Activated CD4-positive, alpha-beta T cell treated with anti-CD3 and anti-CD28 coated beads for 1 hour (primary cell): Measurements from ENCODE around the gene REV1.
"Not testable (repeated sequence)": the region's sequence is repeated elsewhere in the genome, so short reads cannot be mapped to it uniquely, and the experiment has no call there.

Experiments
- DNase-seq: peaks from one replicate; pipeline ENCODE4 v3.0.0-alpha.2; 2020

REV1 gene

GRCh38 chr2:99485824-99486223, 4.0 kb downstream of the REV1 start:
- DNase-seq: no peak

- no peak for DNase-seq
These were observed 4.4 kb downstream of the REV1 start for GRCh38 chr2:99485411-99485810.

DNA sequence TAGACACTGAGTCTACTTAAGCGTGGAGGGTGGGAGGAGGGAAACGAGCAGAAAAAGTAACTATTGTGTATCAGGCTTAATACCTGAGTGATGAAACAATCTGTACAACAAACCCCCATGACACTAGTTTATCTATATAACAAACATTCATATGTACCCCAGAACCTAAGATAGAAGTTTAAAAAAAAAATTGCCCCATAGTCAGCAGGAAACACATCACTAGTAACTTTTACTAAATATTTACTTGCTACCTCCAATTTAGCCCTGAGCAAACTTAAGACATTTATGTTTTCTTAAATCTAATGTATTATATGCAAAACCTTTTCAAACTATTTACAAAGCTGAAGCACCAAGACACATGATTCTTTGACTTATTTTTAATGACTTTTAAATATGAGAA, 5.6 kb downstream of the REV1 start:
- DNase-seq: no peak

DNA sequence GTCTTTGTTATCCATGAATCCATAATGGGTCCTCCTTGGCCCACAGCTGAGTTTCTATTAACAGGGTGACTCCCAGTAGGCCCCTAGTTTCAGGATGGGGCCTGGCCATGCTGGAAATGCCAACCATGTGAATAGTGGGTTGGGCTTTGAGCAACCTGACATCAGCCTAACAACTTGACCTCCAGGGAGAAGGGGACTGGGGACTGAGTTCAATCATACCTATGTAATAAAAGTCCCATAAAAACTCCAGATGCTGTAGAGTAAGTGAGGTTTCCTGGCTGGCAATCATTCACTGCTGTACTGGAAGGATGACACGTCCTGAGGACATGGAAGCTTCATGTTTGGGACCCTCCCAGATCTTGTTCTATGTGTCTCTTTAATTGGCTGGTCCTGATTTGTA, 7.9 kb downstream of the REV1 start:
- DNase-seq: no peak

GRCh38 chr2:99481527-99481926, 8.3 kb downstream of the REV1 start:
- DNase-seq: no peak

- DNase-seq: no peak
These were observed 9.4 kb downstream of the REV1 start for GRCh38 chr2:99480390-99480789.

DNA sequence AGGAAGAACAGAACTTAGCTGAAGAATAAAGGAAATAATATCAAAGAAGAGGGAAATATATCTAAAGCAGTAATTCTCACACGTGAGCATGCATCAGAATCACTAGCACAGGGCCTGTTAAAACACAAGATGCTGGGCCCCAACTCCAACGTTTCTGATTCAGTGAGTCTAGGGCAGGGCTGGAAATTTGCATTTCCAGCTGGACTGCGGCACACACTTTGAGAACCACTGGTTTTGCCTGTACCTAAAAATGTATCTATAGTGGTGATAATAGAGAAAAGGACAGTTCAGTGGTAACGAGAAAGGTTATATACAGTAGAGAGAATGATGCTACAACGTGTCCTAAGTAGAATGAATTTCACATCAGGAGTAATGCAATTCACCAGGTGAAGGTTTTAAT, 11.2 kb downstream of the REV1 start:
- DNase-seq: no peak

GRCh38 chr2:99477054-99477453, 12.8 kb downstream of the REV1 start:
- DNase-seq: no peak

DNA sequence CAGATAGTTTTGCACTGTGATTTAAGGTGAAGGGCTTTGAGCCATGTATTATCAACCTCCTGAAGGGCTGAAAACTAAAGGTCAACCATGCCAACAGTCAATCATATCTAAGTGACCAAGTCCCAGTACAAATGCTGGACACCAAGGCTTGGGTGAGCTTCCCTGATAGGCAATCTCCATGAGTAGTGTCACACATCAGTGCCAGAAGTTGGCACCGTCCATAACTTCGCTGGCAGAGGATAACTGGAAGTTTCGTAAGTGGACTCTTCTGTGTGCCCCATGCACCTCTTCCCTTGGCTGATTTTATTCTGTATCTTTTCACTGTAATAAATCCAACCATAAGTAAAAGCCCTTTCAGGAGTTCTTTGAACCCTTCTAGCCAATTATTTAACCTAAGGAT, 13.2 kb downstream of the REV1 start:
- DNase-seq: no peak

GRCh38 chr2:99475095-99475494, 14.7 kb downstream of the REV1 start:
- not testable (repeated sequence) for DNase-seq

DNA sequence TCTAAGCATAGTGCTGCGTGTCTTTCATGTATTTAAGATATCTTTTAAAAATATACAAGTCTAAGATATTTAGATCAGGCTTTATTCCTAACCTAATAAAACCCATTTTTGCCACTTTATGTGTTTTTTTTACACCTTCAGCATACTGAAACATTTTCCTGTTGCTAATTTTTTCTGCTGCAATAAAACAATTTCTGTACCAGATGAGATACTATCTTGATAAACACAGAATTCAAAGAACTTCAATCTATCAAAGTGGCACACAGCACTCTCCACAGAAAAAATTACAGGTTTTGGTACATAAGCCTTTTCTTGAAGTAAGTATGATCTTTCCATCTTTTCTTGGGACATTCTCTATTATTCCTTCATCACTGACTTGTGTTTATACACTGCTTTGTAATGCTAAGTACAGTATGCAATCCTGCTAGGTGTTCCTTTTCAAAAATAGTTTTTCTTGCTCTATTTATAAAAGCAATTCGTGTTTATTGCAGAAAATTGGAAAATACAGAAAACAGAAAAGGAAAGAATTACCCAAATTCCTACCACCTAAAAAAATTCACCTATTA, 16.2 kb downstream of the REV1 start:
- DNase-seq: no peak

- DNase-seq: no peak
These were observed 17.2 kb downstream of the REV1 start for GRCh38 chr2:99472600-99472960.

- DNase-seq: no peak
These were observed 17.9 kb downstream of the REV1 start for GRCh38 chr2:99471654-99472599.

DNA sequence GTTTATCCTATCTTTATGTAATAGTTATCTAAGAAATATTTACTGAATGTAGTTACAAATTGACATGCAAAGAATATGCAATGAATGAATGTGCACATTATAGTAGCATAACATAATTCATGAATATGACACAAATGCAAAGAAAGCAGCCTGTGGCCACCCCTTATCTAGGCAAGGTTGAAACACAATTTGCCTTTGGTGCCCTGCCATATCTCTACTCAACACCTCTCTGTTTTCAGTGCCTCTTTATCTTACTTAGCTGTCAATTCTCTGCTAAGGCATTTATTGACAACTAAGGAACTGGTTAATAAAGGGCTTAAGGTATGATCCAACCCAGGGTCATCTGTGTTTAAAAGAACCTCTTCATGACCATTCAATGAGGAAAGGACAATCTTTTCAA, 18.9 kb downstream of the REV1 start:
- DNase-seq: no peak

DNA sequence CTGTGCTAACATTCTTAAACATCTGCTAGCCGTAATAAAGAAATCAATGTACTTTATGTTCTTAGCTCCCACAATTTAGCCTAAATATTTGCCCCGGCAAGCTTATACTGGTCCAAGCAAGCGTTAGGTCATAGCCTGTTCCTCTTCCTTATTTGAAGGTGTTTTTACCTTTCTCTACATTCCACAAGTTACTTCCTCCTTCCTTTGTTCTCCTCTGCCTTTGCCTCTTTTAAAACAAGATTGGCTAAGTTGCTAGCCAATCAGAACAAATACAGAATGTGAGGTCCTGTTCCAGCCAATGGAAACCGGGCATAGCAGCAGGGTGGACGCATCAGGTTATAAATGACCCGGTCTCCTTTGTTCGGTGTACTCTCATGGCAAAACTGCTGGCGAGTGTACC, 19.4 kb downstream of the REV1 start:
- not testable (repeated sequence) for DNase-seq

GRCh38 chr2:99469394-99469793, 20.4 kb downstream of the REV1 start:
- DNase-seq: no peak

DNA sequence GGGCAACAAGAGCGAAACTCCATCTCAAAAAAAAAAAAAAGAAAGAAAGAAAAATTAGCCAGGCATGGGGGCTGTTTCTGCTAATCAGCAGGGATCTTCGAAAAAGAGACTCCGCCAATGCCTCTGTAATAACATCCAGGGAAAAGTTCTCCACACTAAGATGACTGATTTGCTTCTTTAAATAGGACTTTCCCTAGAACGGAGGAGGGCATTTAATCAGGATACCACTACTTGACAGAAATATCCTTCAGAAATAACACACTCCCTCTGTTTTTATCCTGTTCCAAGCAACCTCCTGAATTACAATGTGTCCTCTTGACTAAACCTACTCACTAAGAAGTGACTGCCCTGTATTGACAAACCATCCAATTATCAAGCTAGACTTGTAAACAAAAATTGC, 21.7 kb downstream of the REV1 start:
- no peak for DNase-seq

GRCh38 chr2:99467390-99467789, 22.4 kb downstream of the REV1 start:
- no peak for DNase-seq

DNA sequence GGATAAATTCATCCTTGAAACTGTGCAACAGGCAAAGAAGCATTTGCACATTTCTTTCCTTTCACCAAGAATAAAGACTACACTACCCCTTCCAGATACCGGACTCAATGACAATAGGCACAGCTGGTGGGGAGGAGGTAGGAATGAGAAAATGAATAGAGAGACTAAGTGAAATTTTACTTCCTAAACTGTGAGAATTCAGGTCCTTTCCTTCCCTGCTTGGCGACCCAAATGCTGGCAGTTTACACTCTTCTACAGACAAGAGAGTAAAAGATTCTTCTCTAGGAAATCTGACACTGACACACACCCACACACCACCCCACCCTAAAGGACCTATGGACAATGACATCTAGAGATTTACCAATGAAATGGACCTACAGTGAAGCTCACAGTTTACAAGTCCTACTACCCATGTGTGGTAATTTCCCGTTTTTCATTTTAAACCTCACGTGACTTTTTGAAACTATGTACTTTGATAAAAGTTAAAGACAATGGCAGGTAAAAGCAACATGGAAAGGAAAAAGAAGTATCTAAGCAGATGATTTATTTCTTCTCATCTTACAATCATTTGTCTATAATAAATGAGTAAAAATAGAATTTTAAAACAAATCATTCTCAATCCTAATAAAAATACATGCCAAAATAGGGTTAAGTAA, 27.9 kb downstream of the REV1 start:
- no peak for DNase-seq

- DNase-seq: no peak
These were observed 31.3 kb downstream of the REV1 start for GRCh38 chr2:99458529-99458928.

- no peak for DNase-seq
These were observed 38.1 kb downstream of the REV1 start for GRCh38 chr2:99451686-99452085.

GRCh38 chr2:99451280-99451679, 38.5 kb downstream of the REV1 start:
- no peak for DNase-seq

- no peak for DNase-seq
These were observed 39.6 kb downstream of the REV1 start for GRCh38 chr2:99450199-99450598.

DNA sequence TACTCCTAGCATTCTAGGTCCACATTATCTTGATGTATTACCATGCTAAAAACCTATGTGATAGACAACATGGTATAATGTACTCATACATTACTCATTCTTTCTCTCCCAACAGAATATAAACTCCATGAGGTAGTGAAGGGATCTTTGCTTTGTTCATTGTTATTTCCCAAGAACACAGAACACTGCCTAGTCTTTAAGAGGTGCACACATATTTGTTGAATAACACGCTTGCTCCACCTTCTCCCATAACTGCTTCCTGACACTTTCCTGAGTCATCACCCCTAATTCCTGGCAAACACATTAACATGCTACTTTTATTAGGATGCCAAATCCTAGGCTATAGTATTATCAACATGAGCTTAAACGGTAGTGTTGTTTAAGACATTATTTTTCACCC, 41.3 kb downstream of the REV1 start:
- DNase-seq: no peak
